Activated T-cell treated with anti-CD3 and anti-CD28 coated beads, Interleukin-2, amount 50 U/mL, for 4 hours (primary cell): ENCODE measurements around the gene DPH2. TPM values are rescaled to one million over a fixed set of nuclear protein-coding genes. Genes with fewer than 3 reads are reported as not detected.

Experiments used
- ATAC-seq, 2 donors: fragments of 200-7000 bp; cut with Tn5 transposase; one replicate each; pipeline ENCODE4 v1.10.0; 2021
- DNase-seq: peaks from one replicate; pipeline ENCODE4 v3.0.0-alpha.2; 2020
- H3K27me3 Mint-ChIP-seq: one replicate; pipeline ENCODE4 v1.8.0; 2021; ENCODE audit warnings: low read depth, mixed read lengths
- H3K36me3 Mint-ChIP-seq: one replicate; pipeline ENCODE4 v1.8.0; 2022; ENCODE audit warnings: mixed read lengths; ENCODE audit not compliant: insufficient read depth
- H3K4me1 Mint-ChIP-seq: one replicate; pipeline ENCODE4 v1.8.0; 2021; ENCODE audit warnings: low read depth, mixed read lengths
- H3K4me3 Mint-ChIP-seq: one replicate; pipeline ENCODE4 v1.8.0; 2021; ENCODE audit warnings: mild to moderate bottlenecking, moderate library complexity, mixed read lengths
- H3K9me3 Mint-ChIP-seq: one replicate; pipeline ENCODE4 v1.8.0; 2021; ENCODE audit warnings: mixed read lengths
- total RNA-seq, 3 donors: library from RNA; stranded (reverse); gene quantifications; one replicate each; pipeline ENCODE4 v1.2.1, GENCODE V29; 2021

Gene DPH2
- total RNA-seq, 3 donors from 2014 or later = 128 to 151 (median 145) TPM

GRCh38 chr1:43951021-43951985 is 18.5 kb upstream of the DPH2 start:
- no peak overlapping the region for H3K4me3 Mint-ChIP-seq
- no peak for ATAC-seq
- peaks cover 9% of the 10 kb centered on the region for H3K36me3 Mint-ChIP-seq
- no peaks in the 10 kb centered on the region for H3K27me3 Mint-ChIP-seq
- no peaks in the 10 kb centered on the region for H3K9me3 Mint-ChIP-seq
- H3K4me1 Mint-ChIP-seq = peaks cover 29% of the 10 kb centered on the region
- DNase-seq = no peak

- Mint-ChIP-seq H3K4me3 (no peak overlapping the region), H3K36me3 (peaks cover 13% of the 10 kb centered on the region), H3K9me3 (no peaks in the 10 kb centered on the region), H3K27me3 (no peaks in the 10 kb centered on the region), H3K4me1 (peaks cover 24% of the 10 kb centered on the region)
- DNase-seq (no peak), ATAC-seq (no peak)
Measured at GRCh38 chr1:43952731-43953346, 17.0 kb upstream of the DPH2 start.

GRCh38 chr1:43953361-43953760 is 16.4 kb upstream of the DPH2 start:
- no peak overlapping the region for H3K4me3 Mint-ChIP-seq
- ATAC-seq (no peak), DNase-seq (no peak)
- H3K27me3 Mint-ChIP-seq = no peaks in the 10 kb centered on the region
- peaks cover 18% of the 10 kb centered on the region for H3K36me3 Mint-ChIP-seq
- H3K9me3 Mint-ChIP-seq = no peaks in the 10 kb centered on the region
- H3K4me1 Mint-ChIP-seq = peaks cover 19% of the 10 kb centered on the region

- DNase-seq (no peak), ATAC-seq (no peak)
- no peaks in the 10 kb centered on the region for H3K27me3 Mint-ChIP-seq
- H3K4me3 Mint-ChIP-seq = no peak overlapping the region
- peaks cover 12% of the 10 kb centered on the region for H3K4me1 Mint-ChIP-seq
- H3K36me3 Mint-ChIP-seq = peaks cover 22% of the 10 kb centered on the region
- H3K9me3 Mint-ChIP-seq = no peaks in the 10 kb centered on the region
Measured at GRCh38 chr1:43954036-43954435, 15.8 kb upstream of the DPH2 start.

- Mint-ChIP-seq H3K4me1 (no peaks in the 10 kb centered on the region), H3K9me3 (no peaks in the 10 kb centered on the region), H3K4me3 (no peak overlapping the region), H3K36me3 (peaks cover 20% of the 10 kb centered on the region), H3K27me3 (no peaks in the 10 kb centered on the region)
- no peak for DNase-seq
- ATAC-seq = no peak
Measured at GRCh38 chr1:43956234-43956633, 13.6 kb upstream of the DPH2 start.

GRCh38 chr1:43957407-43958040 is 12.3 kb upstream of the DPH2 start:
- H3K9me3 Mint-ChIP-seq = no peaks in the 10 kb centered on the region
- ATAC-seq (no peak), DNase-seq (no peak)
- no peak overlapping the region for H3K4me3 Mint-ChIP-seq
- H3K36me3 Mint-ChIP-seq = peaks cover 27% of the 10 kb centered on the region
- no peaks in the 10 kb centered on the region for H3K4me1 Mint-ChIP-seq
- H3K27me3 Mint-ChIP-seq = no peaks in the 10 kb centered on the region

GRCh38 chr1:43958351-43959255 is 11.2 kb upstream of the DPH2 start:
- no peak overlapping the region for H3K4me3 Mint-ChIP-seq
- H3K36me3 Mint-ChIP-seq = peaks cover 32% of the 10 kb centered on the region
- no peak for DNase-seq
- ATAC-seq = no peak
- H3K4me1 Mint-ChIP-seq = no peaks in the 10 kb centered on the region
- H3K9me3 Mint-ChIP-seq = no peaks in the 10 kb centered on the region
- no peaks in the 10 kb centered on the region for H3K27me3 Mint-ChIP-seq

- ATAC-seq (no peak), DNase-seq (no peak)
- Mint-ChIP-seq H3K4me1 (no peaks in the 10 kb centered on the region), H3K36me3 (peaks cover 32% of the 10 kb centered on the region), H3K27me3 (no peaks in the 10 kb centered on the region), H3K4me3 (no peak overlapping the region), H3K9me3 (no peaks in the 10 kb centered on the region)
Measured at GRCh38 chr1:43960798-43961197, 9.0 kb upstream of the DPH2 start.

- ATAC-seq = no peak
- DNase-seq = no peak
- Mint-ChIP-seq H3K27me3 (no peaks in the 10 kb centered on the region), H3K4me1 (no peaks in the 10 kb centered on the region), H3K9me3 (no peaks in the 10 kb centered on the region), H3K4me3 (no peak overlapping the region), H3K36me3 (peaks cover 33% of the 10 kb centered on the region)
Measured at GRCh38 chr1:43961692-43962091, 8.1 kb upstream of the DPH2 start.

GRCh38 chr1:43962324-43962723 is 7.5 kb upstream of the DPH2 start:
- no peak overlapping the region for H3K4me3 Mint-ChIP-seq
- no peaks in the 10 kb centered on the region for H3K9me3 Mint-ChIP-seq
- H3K36me3 Mint-ChIP-seq = peaks cover 30% of the 10 kb centered on the region
- no peaks in the 10 kb centered on the region for H3K27me3 Mint-ChIP-seq
- ATAC-seq = no peak
- H3K4me1 Mint-ChIP-seq = no peaks in the 10 kb centered on the region
- DNase-seq = no peak

- Mint-ChIP-seq H3K9me3 (no peaks in the 10 kb centered on the region), H3K4me3 (no peak overlapping the region), H3K36me3 (peaks cover 28% of the 10 kb centered on the region), H3K4me1 (no peaks in the 10 kb centered on the region), H3K27me3 (no peaks in the 10 kb centered on the region)
- DNase-seq (no peak), ATAC-seq (no peak)
Measured at GRCh38 chr1:43963006-43963405, 6.8 kb upstream of the DPH2 start.

- Mint-ChIP-seq H3K36me3 (peaks cover 21% of the 10 kb centered on the region), H3K4me3 (no peak overlapping the region), H3K9me3 (no peaks in the 10 kb centered on the region), H3K27me3 (no peaks in the 10 kb centered on the region), H3K4me1 (no peaks in the 10 kb centered on the region)
- ATAC-seq = no peak
- DNase-seq = no peak
Measured at GRCh38 chr1:43963890-43964289, 5.9 kb upstream of the DPH2 start.

GRCh38 chr1:43965316-43965715 is 4.5 kb upstream of the DPH2 start:
- no peak for ATAC-seq
- no peaks in the 10 kb centered on the region for H3K27me3 Mint-ChIP-seq

More at GRCh38 chr1:43965316-43965715, 4.5 kb upstream of the DPH2 start:
- Mint-ChIP-seq H3K36me3 (peaks cover 19% of the 10 kb centered on the region), H3K9me3 (no peaks in the 10 kb centered on the region), H3K4me1 (peaks cover 11% of the 10 kb centered on the region), H3K4me3 (no peak overlapping the region)
- DNase-seq = no peak
